GM23338 (cell line): Measurements from ENCODE around the gene HACD2. TPM values are rescaled to one million over a fixed set of nuclear protein-coding genes. Genes with fewer than 3 reads are reported as not detected.

Source experiments
- ATAC-seq: fragments of 200-7000 bp; cut with Tn5 transposase; 3 replicates; pipeline ENCODE4 v1.9.1; 2020
- DNase-seq: peaks from one replicate; pipeline ENCODE4 v3.0.0-alpha.2; 2015; ENCODE audit warnings: low spot score
- H2AFZ ChIP-seq: fragments of 200-600 bp; sonication (generic); 2 replicates; pipeline ENCODE4 v1.8.0; 2016; ENCODE audit warnings: antibody characterized with exemption, mild to moderate bottlenecking, moderate library complexity
- H3F3A ChIP-seq: fragments of 200-600 bp; sonication (generic); replicated peaks from 2 replicates; pipeline ENCODE4 v1.8.0; 2017; ENCODE audit warnings: antibody characterized with exemption, mixed run types, low read depth
- H3K27ac ChIP-seq: fragments of 200-600 bp; sonication (generic); 2 replicates; pipeline ENCODE4 v1.6.1; 2016; ENCODE audit warnings: low read depth
- H3K27me3 ChIP-seq: fragments of 200-600 bp; sonication (generic); 2 replicates; pipeline ENCODE4 v1.8.0; 2016; ENCODE audit warnings: mild to moderate bottlenecking, mixed run types, moderate library complexity; ENCODE audit not compliant: insufficient read depth
- H3K36me3 ChIP-seq: fragments of 200-600 bp; sonication (generic); 2 replicates; pipeline ENCODE4 v1.8.0; 2016; ENCODE audit warnings: mild to moderate bottlenecking; ENCODE audit not compliant: insufficient read depth
- H3K4me1 ChIP-seq: fragments of 200-600 bp; sonication (generic); 2 replicates; pipeline ENCODE4 v1.8.0; 2016; ENCODE audit warnings: mild to moderate bottlenecking, moderate library complexity; ENCODE audit not compliant: insufficient read depth
- H3K4me2 ChIP-seq: fragments of 200-600 bp; sonication (generic); 2 replicates; pipeline ENCODE4 v1.7.1; 2017; ENCODE audit warnings: mixed run types
- H3K4me3 ChIP-seq: fragments of 200-600 bp; sonication (generic); 2 replicates; pipeline ENCODE4 v1.6.1; 2016; ENCODE audit warnings: mixed run types
- H3K79me2 ChIP-seq: fragments of 200-600 bp; sonication (generic); replicated peaks from 2 replicates; pipeline ENCODE4 v1.8.0; 2017; ENCODE audit warnings: mild to moderate bottlenecking; ENCODE audit not compliant: insufficient read depth
- H3K9me2 ChIP-seq: fragments of 200-600 bp; sonication (generic); 2 replicates; pipeline ENCODE4 v1.8.0; 2017; ENCODE audit not compliant: insufficient read depth
- H4K20me1 ChIP-seq: fragments of 200-600 bp; sonication (generic); replicated peaks from 2 replicates; pipeline ENCODE4 v1.8.0; 2017; ENCODE audit warnings: mild to moderate bottlenecking; ENCODE audit not compliant: insufficient read depth
- H3K27ac Mint-ChIP-seq: 2 replicates; pipeline ENCODE4 v1.8.0; 2020; ENCODE audit warnings: inconsistent platforms, mild to moderate bottlenecking, moderate library complexity, mixed read lengths
- H3K27me3 Mint-ChIP-seq: 3 replicates; pipeline ENCODE4 v1.8.0; 2022; ENCODE audit warnings: low read depth, mild to moderate bottlenecking, moderate library complexity, mixed read lengths, inconsistent platforms; ENCODE audit not compliant: insufficient read depth, poor library complexity
- H3K36me3 Mint-ChIP-seq: 3 replicates; pipeline ENCODE4 v1.8.0; 2021; ENCODE audit warnings: low read depth, mild to moderate bottlenecking, inconsistent platforms, moderate library complexity, mixed read lengths
- H3K4me1 Mint-ChIP-seq: 3 replicates; pipeline ENCODE4 v1.8.0; 2020; ENCODE audit warnings: mild to moderate bottlenecking, inconsistent platforms, mixed read lengths
- H3K4me3 Mint-ChIP-seq: 3 replicates; pipeline ENCODE4 v1.8.0; 2021; ENCODE audit warnings: moderate library complexity, mild to moderate bottlenecking, inconsistent platforms, mixed read lengths
- H3K9me3 Mint-ChIP-seq: 3 replicates; pipeline ENCODE4 v1.8.0; 2020; ENCODE audit warnings: moderate library complexity, mild to moderate bottlenecking, inconsistent platforms, mixed read lengths
- EZH2phosphoT487 ChIP-seq: fragments of 200-600 bp; sonication (generic); IDR thresholded peaks from one replicate; pipeline ENCODE4 v1.8.1; 2018; ENCODE audit warnings: antibody characterized with exemption; ENCODE audit not compliant: unreplicated experiment
- ZNF114 ChIP-seq: fragments of 250-450 bp; sonication (Bioruptor Pico); IDR thresholded peaks from 2 replicates; pipeline ENCODE4 v1.5.0; 2020; ENCODE audit warnings: mild to moderate bottlenecking, moderate library complexity
- polyA plus RNA-seq: library from polyadenylated mRNA; unstranded; fragments of >200 nt; fragmentation: Nextera tagmentation; extraction: Ambion mirVana; gene quantifications from 2 replicates; pipeline ENCODE4 v1.2.1, GENCODE V29; 2016
- total RNA-seq: library from RNA; depleted of rRNA; stranded (reverse); fragments of >200 nt; shearing (Covaris generic); gene quantifications from 2 replicates; pipeline ENCODE4 v1.2.3, GENCODE V29; 2014
- TF ChIP-seq, protein P1 (sequence below): fragments of 250-450 bp; sonication (Bioruptor Pico); IDR thresholded peaks from 2 replicates; pipeline ENCODE4 v1.5.0; 2020; ENCODE audit warnings: mild to moderate bottlenecking, moderate library complexity
- TF ChIP-seq, protein P2 (sequence below): IDR thresholded peaks from one replicate; pipeline ENCODE4 v1.6.1; 2018; ENCODE audit warnings: antibody characterized with exemption; ENCODE audit not compliant: unreplicated experiment

The HACD2 gene
- total and polyA plus RNA-seq, 2 experiments from 2014 or later = 13.4 to 31.5 TPM

DNA sequence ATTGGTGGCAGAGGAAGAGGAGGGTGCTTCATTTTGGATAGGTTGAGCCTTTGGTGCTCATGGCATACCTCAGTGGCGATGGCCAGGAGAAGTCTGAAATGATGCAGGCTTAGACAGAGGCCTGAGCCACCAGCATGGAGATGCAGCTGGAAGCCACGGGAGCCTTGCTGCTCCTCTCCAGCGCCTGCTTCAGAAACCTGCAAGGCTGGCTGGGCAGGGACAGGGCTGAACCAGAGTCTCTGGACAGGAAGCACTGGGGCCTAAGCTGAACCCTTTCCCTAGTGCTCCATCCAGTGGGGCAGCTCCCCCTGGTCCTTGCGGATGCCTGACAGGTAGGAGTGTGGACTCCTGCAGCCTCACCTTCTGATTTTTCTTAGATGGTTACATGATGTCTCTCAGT is 99.3 kb downstream of the HACD2 start:
- Histone ChIP-seq H3K27me3 (no peaks in the 10 kb centered on the region), H3F3A (no peaks in the 10 kb centered on the region), H2AFZ (no peak overlapping the region), H3K4me1 (no peaks in the 10 kb centered on the region), H3K4me2 (no peak overlapping the region), H4K20me1 (no peaks in the 10 kb centered on the region), H3K4me3 (no peak overlapping the region), H3K9me2 (no peaks in the 10 kb centered on the region), H3K27ac (no peak overlapping the region), H3K36me3 (no peaks in the 10 kb centered on the region), H3K79me2 (no peaks in the 10 kb centered on the region)
- H3K27ac Mint-ChIP-seq = no peak overlapping the region
- H3K36me3 Mint-ChIP-seq = no peaks in the 10 kb centered on the region
- H3K27me3 Mint-ChIP-seq = peaks cover 8% of the 10 kb centered on the region
- no peaks in the 10 kb centered on the region for H3K4me1 Mint-ChIP-seq
- no peaks in the 10 kb centered on the region for H3K9me3 Mint-ChIP-seq
- no peak for ATAC-seq
- no peak for DNase-seq
- TF ChIP-seq ZNF114 (CRISPR knock-in tag) (no peak), EZH2phosphoT487 (no peak)
- TF ChIP-seq, protein P1, sequence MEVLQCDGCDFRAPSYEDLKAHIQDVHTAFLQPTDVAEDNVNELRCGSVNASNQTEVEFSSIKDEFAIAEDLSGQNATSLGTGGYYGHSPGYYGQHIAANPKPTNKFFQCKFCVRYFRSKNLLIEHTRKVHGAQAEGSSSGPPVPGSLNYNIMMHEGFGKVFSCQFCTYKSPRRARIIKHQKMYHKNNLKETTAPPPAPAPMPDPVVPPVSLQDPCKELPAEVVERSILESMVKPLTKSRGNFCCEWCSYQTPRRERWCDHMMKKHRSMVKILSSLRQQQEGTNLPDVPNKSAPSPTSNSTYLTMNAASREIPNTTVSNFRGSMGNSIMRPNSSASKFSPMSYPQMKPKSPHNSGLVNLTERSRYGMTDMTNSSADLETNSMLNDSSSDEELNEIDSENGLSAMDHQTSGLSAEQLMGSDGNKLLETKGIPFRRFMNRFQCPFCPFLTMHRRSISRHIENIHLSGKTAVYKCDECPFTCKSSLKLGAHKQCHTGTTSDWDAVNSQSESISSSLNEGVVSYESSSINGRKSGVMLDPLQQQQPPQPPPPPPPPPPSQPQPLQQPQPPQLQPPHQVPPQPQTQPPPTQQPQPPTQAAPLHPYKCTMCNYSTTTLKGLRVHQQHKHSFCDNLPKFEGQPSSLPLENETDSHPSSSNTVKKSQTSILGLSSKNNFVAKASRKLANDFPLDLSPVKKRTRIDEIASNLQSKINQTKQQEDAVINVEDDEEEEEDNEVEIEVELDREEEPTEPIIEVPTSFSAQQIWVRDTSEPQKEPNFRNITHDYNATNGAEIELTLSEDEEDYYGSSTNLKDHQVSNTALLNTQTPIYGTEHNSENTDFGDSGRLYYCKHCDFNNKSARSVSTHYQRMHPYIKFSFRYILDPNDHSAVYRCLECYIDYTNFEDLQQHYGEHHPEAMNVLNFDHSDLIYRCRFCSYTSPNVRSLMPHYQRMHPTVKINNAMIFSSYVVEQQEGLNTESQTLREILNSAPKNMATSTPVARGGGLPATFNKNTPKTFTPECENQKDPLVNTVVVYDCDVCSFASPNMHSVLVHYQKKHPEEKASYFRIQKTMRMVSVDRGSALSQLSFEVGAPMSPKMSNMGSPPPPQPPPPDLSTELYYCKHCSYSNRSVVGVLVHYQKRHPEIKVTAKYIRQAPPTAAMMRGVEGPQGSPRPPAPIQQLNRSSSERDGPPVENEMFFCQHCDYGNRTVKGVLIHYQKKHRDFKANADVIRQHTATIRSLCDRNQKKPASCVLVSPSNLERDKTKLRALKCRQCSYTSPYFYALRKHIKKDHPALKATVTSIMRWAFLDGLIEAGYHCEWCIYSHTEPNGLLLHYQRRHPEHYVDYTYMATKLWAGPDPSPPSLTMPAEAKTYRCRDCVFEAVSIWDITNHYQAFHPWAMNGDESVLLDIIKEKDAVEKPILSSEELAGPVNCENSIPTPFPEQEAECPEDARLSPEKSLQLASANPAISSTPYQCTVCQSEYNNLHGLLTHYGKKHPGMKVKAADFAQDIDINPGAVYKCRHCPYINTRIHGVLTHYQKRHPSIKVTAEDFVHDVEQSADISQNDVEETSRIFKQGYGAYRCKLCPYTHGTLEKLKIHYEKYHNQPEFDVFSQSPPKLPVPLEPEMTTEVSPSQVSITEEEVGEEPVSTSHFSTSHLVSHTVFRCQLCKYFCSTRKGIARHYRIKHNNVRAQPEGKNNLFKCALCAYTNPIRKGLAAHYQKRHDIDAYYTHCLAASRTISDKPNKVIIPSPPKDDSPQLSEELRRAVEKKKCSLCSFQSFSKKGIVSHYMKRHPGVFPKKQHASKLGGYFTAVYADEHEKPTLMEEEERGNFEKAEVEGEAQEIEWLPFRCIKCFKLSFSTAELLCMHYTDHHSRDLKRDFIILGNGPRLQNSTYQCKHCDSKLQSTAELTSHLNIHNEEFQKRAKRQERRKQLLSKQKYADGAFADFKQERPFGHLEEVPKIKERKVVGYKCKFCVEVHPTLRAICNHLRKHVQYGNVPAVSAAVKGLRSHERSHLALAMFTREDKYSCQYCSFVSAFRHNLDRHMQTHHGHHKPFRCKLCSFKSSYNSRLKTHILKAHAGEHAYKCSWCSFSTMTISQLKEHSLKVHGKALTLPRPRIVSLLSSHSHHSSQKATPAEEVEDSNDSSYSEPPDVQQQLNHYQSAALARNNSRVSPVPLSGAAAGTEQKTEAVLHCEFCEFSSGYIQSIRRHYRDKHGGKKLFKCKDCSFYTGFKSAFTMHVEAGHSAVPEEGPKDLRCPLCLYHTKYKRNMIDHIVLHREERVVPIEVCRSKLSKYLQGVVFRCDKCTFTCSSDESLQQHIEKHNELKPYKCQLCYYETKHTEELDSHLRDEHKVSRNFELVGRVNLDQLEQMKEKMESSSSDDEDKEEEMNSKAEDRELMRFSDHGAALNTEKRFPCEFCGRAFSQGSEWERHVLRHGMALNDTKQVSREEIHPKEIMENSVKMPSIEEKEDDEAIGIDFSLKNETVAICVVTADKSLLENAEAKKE = no peak
- TF ChIP-seq, protein P2, sequence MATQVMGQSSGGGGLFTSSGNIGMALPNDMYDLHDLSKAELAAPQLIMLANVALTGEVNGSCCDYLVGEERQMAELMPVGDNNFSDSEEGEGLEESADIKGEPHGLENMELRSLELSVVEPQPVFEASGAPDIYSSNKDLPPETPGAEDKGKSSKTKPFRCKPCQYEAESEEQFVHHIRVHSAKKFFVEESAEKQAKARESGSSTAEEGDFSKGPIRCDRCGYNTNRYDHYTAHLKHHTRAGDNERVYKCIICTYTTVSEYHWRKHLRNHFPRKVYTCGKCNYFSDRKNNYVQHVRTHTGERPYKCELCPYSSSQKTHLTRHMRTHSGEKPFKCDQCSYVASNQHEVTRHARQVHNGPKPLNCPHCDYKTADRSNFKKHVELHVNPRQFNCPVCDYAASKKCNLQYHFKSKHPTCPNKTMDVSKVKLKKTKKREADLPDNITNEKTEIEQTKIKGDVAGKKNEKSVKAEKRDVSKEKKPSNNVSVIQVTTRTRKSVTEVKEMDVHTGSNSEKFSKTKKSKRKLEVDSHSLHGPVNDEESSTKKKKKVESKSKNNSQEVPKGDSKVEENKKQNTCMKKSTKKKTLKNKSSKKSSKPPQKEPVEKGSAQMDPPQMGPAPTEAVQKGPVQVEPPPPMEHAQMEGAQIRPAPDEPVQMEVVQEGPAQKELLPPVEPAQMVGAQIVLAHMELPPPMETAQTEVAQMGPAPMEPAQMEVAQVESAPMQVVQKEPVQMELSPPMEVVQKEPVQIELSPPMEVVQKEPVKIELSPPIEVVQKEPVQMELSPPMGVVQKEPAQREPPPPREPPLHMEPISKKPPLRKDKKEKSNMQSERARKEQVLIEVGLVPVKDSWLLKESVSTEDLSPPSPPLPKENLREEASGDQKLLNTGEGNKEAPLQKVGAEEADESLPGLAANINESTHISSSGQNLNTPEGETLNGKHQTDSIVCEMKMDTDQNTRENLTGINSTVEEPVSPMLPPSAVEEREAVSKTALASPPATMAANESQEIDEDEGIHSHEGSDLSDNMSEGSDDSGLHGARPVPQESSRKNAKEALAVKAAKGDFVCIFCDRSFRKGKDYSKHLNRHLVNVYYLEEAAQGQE = no peak
- H3K4me3 Mint-ChIP-seq = no peak overlapping the region
